Lung (tissue), 12 donors: ENCODE data around the gene TXNDC8. TPM values are rescaled to one million over a fixed set of nuclear protein-coding genes. Genes with fewer than 3 reads are reported as not detected.

Source experiments
- ATAC-seq: fragments of 200-7000 bp; cut with Tn5 transposase; one replicate; pipeline ENCODE4 v1.9.1; 2020; ENCODE audit warnings: moderate number of reproducible peaks; ENCODE audit not compliant: insufficient read depth, low FRiP score
- DNase-seq, 3 donors: peaks; one replicate each; pipeline ENCODE4 v3.0.0-alpha.2; 2013 to 2017
- H3K27ac ChIP-seq, 2 donors: one replicate each; pipeline ENCODE4 v1.5.1; 2013; ENCODE audit warnings: mild to moderate bottlenecking in 2 of 2, moderate library complexity in 2 of 2, control low read depth in 1 of 2, inconsistent platforms in 1 of 2, low read depth in 1 of 2, low read length in 1 of 2
- H3K27me3 ChIP-seq, 3 donors: one replicate each; pipeline ENCODE4 v1.5.1; 2013; ENCODE audit warnings: low read length in 2 of 3; ENCODE audit not compliant: control insufficient read depth in 3 of 3, insufficient read depth in 3 of 3
- H3K36me3 ChIP-seq, 4 donors: one replicate each; pipeline ENCODE4 v1.5.1; 2013; ENCODE audit warnings: low read length in 4 of 4, mild to moderate bottlenecking in 1 of 4, moderate library complexity in 1 of 4; ENCODE audit not compliant: control insufficient read depth in 4 of 4, insufficient read depth in 4 of 4
- H3K4me1 ChIP-seq, 5 donors: one replicate each; pipeline ENCODE4 v1.5.1; 2013; ENCODE audit warnings: low read length in 5 of 5, mild to moderate bottlenecking in 2 of 5, moderate library complexity in 1 of 5; ENCODE audit not compliant: control insufficient read depth in 5 of 5, insufficient read depth in 5 of 5
- H3K4me3 ChIP-seq: one replicate; pipeline ENCODE4 v1.5.1; 2013; ENCODE audit warnings: mild to moderate bottlenecking, control low read depth, moderate library complexity
- H3K9ac ChIP-seq, 2 donors: one replicate each; pipeline ENCODE4 v1.5.1; 2013; ENCODE audit warnings: low read length in 2 of 2, control low read depth in 1 of 2; ENCODE audit not compliant: insufficient read depth in 1 of 2
- H3K9me3 ChIP-seq, 4 donors: one replicate each; pipeline ENCODE4 v1.5.1; 2013; ENCODE audit warnings: low read length in 3 of 4, mild to moderate bottlenecking in 1 of 4, moderate library complexity in 1 of 4; ENCODE audit not compliant: control insufficient read depth in 4 of 4, insufficient read depth in 3 of 4
- WGBS, 2 donors: extraction: QIAGEN DNeasy Blood & Tissue Kit; methylation state at CpG; one replicate each; pipeline ENCODE4 v1.1.7; 2013; 5-methylcytosine and 5-hydroxymethylcytosine counted together
- polyA plus RNA-seq, 2 donors: library from polyadenylated mRNA; stranded (reverse); fragments of 200-250 nt; gene quantifications; one replicate each; pipeline ENCODE4 v1.2.1, GENCODE V29; 2013
- total RNA-seq, 2 donors: library from RNA; depleted of rRNA in 1 of 2; stranded (reverse); fragments of >200 nt in 1 of 2; gene quantifications; one replicate each; pipeline ENCODE4 v1.2.1, GENCODE V29; 2014 to 2021
- TF ChIP-seq, protein P1 (sequence below): IDR thresholded peaks from 2 replicates; pipeline ENCODE4 v1.5.1; 2012; ENCODE audit warnings: mild to moderate bottlenecking; ENCODE audit errors: control extremely low read depth, extremely low read depth
- donor health status: control.
- donor health status: control.
- donor health status: Bipolar disorder and iron deficiency.
- donor health status: healthy.
- donor health status: DM: yes; HTN: yes; CAD: no.

The TXNDC8 gene
- total and polyA plus RNA-seq, 4 donors = not detected

DNA sequence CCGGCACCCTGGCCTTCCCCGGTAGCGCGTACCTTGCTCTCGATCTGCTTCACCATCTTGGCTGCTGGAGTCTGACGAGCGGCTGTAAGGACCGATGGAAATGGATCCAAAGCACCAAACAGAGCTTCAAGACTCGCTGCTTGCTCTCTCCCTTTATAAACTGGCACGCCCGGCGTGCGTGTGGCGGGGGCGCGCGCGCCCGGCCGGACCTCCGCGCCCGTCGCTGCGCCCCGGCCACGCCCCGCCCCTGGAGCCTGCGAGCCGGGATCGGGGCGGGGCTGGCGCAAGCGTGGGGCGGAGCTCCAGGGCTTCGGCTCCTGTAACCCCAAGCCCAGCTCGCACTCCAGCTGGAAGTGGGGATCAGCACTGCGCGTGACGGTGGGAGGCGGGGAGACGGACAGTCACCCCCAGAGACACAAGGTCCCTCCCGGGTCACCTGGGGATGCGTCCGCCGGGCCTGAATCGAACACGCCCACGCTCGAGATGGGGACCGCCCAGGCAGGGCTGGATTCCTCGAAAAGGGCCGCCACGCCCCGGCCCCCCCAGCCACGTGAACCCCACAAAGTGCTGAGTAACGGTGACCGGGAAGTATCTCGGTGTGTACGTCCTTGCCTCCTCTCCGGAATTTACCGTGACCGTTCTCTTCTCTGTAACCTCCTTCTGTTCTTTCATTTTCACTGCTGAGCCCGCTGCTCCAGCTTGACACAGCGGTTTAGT lies 81.1 kb downstream of the TXNDC8 start, which contains the start of gene TXN:
Gene TXN, minus strand, starts transcription at position 128 of the 717 bp plus-strand sequence. Its CDS starts 72 bp downstream, at position 56.
- peak; percentile 93 for ATAC-seq
- no peaks in the 10 kb centered on the region for H3K27me3 ChIP-seq
- DNase-seq = peak; percentile 92 to 96 (median 92)
- H3K9ac ChIP-seq = peak within 1 kb of the TSS; percentile 87 to 90
- 0% methylated on average over 54 to 65 of the region's 65 CpGs for WGBS, 2 donors
- peaks cover 3 to 19% (median 6%) of the 10 kb centered on the region in 5 donors for H3K4me1 ChIP-seq
- TF ChIP-seq, protein P1, sequence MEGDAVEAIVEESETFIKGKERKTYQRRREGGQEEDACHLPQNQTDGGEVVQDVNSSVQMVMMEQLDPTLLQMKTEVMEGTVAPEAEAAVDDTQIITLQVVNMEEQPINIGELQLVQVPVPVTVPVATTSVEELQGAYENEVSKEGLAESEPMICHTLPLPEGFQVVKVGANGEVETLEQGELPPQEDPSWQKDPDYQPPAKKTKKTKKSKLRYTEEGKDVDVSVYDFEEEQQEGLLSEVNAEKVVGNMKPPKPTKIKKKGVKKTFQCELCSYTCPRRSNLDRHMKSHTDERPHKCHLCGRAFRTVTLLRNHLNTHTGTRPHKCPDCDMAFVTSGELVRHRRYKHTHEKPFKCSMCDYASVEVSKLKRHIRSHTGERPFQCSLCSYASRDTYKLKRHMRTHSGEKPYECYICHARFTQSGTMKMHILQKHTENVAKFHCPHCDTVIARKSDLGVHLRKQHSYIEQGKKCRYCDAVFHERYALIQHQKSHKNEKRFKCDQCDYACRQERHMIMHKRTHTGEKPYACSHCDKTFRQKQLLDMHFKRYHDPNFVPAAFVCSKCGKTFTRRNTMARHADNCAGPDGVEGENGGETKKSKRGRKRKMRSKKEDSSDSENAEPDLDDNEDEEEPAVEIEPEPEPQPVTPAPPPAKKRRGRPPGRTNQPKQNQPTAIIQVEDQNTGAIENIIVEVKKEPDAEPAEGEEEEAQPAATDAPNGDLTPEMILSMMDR = no peak
- H3K27ac ChIP-seq = peak within 1 kb of the TSS; percentile 81 to 96
- H3K9me3 ChIP-seq = no peaks in the 10 kb centered on the region
- H3K4me3 ChIP-seq = peak within 1 kb of the TSS; percentile 79
- no peaks in the 10 kb centered on the region for H3K36me3 ChIP-seq

DNA sequence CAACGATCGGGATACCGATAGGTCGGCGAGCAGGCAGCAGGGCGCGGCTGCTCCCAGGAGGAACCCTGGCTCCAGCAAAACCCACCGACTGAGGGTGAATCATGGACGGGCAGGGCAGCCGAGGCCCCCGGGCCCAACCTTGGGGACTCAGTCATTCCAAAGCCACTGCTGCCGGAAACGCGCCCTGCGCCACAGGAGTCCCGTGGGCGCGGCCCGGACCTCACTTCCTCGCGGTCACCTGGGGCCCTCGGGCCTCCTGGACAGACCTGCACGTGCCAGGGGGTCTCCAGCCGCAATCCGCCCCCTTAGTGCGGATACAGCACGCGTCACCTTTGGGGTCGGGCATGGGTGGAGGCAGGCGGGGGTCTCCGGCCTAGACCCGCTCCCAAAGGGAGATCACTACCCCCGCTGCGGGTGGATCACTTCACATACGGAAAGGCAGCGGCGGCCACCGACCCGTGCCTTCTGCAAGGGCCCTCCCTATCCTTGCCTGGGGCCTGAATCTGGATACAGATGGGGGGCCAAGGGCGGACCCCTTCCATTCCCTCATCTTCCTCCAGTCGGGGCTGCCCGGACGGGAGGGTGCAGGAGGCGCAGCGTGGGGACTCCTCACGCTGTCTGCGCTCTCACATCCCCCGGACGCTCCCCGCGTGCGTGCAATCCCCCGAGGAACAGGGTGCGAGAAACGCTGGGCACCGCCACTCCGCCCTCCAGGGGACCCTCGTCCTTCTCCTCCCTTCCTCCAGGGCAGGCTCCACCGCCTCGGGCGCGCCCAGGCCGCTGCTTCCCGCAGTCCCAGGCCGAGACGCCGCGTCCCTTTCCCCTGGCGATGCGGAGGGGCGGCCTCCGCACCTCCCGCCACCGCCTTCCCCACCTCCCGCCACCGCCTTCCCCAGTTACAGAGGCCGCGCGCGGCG lies 81.9 kb downstream of the TXNDC8 start:
- Histone ChIP-seq H3K27me3 (no peaks in the 10 kb centered on the region), H3K27ac (peak overlapping the region; percentile 81 to 96), H3K4me1 (peaks cover 3 to 19% (median 6%) of the 10 kb centered on the region in 5 donors), H3K36me3 (no peaks in the 10 kb centered on the region), H3K4me3 (peak overlapping the region; percentile 79), H3K9me3 (no peaks in the 10 kb centered on the region), H3K9ac (peak overlapping the region; percentile 63 to 87)
- DNase-seq (peak; percentile 59 to 71 (median 61)), ATAC-seq (peak; percentile 34)
- TF ChIP-seq, protein P1 = no peak
- 0 to 1% methylated on average over 81 of the region's 81 CpGs for WGBS, 2 donors

DNA sequence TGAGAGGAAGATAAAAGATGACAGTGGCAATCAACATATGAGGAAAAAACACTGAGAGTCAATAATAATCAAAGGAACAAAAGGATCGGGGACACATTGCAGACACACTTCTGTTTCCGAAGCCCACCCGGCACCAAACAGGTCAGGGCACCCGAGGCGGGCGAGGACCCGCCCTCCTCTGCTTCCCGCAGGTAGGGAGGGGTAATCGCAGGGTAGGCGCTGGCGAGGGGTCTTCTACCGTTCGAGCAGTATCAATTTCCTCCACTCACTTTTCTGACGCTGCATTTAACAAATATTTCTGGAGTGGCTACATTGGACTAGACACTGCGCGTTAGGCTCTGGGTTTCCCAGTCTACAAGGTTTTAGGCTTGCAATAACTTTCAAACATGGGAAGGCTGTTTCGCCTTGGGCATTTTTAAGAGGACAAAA lies 82.6 kb downstream of the TXNDC8 start:
- Histone ChIP-seq H3K27me3 (no peaks in the 10 kb centered on the region), H3K4me3 (peak overlapping the region; percentile 79), H3K9me3 (no peaks in the 10 kb centered on the region), H3K27ac (peak overlapping the region; percentile 81 to 96), H3K36me3 (peaks cover 0 to 7% (median 3%) of the 10 kb centered on the region in 4 donors), H3K9ac (peak overlapping the region; percentile 63 to 87), H3K4me1 (peaks cover 3 to 19% (median 6%) of the 10 kb centered on the region in 5 donors)
- ATAC-seq (no peak), DNase-seq (no peak)
- 0 to 6% methylated on average over 17 of the region's 17 CpGs for WGBS, 2 donors
- TF ChIP-seq, protein P1 = no peak
